NOMO-1 treated with DMSO at 0.1 percent for 48 hours (cell line): ENCODE data around the gene BOD1L1.
A peak's percentile ranks its signal among the peaks of the same experiment; 100 is the strongest.

Experiments
- DNase-seq: peaks from one replicate; lab custom pipeline; 2025; ENCODE audit not compliant: unreplicated experiment; lab: John Stamatoyannopoulos, UW

The BOD1L1 gene

DNA sequence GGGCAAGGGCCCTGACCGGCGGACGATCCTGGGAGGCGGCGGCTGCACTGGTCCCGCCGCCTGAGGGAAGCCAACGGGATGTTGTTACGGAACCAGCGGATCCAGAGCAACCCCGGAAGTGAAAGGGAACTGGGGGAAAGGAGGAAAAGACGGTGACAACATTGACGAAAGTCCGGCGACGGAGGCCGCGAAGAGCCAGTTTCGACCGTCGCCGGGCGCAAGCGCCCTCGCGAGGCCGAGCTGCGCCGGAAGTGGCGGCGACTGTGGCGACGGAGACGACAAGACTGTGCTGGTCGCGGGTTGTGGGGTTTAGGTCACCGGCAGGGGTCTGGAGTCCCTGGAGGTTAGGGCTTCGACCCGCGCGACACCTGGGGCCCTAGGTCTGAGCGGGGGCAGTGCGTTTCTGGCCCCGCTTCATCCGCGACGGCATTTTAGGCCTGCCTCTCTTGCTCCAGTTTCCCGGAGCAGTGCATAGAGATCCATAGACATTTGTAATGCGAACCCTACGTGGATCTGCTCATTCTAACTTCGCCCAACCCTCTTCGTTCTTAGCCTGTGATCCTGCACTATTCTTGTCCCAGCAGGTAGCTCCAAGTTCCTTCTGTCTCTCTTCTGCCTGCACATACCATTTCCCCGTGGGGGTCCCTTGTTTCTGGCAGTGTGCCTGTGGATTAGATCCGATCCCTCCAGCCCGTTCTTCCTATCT is at the start of gene BOD1L1:
TSS of gene BOD1L1 (minus strand) at position 120 of the 706 bp plus-strand sequence. CDS start 138 bp downstream, outside the sequence.
- DNase-seq: peak; percentile 89

DNA sequence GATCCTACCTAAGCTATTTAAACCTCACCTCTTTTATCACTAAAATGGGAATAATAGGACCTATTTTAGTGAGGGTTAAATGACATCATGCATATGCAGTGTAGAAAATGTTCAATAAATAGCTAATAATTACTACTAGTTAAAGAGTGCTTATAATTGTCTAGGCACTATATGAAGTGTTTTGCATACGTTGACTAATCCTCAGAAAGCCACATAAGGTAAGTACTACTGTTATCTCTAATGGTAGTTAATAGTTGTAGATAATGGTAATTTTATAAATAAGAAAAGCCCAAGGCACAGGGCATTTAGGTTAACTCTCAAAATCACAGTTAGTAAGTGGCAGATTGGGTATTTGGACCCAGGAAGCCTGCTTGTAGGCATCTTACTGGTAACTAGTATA is 47.4 kb upstream of the BOD1L1 start:
- DNase-seq: no peak

DNA sequence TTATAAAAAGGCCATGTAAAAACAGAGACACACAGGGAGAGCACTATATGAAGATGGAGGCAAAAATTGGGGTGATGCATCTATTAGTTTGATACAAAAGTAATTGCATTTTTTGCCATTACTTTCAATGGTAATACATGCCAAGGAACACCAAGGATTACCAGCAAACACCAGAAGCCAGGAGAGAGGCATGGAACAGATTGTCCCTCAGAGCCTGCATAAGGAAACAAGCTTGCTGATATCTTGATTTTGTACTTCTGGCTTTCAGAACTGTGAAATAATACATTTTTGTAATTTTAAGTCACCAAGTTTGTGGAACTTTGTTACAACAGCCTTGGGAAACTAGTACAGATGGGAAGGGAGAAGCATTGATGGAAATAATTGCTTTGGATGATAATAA is 45.6 kb upstream of the BOD1L1 start:
- no peak for DNase-seq

DNA sequence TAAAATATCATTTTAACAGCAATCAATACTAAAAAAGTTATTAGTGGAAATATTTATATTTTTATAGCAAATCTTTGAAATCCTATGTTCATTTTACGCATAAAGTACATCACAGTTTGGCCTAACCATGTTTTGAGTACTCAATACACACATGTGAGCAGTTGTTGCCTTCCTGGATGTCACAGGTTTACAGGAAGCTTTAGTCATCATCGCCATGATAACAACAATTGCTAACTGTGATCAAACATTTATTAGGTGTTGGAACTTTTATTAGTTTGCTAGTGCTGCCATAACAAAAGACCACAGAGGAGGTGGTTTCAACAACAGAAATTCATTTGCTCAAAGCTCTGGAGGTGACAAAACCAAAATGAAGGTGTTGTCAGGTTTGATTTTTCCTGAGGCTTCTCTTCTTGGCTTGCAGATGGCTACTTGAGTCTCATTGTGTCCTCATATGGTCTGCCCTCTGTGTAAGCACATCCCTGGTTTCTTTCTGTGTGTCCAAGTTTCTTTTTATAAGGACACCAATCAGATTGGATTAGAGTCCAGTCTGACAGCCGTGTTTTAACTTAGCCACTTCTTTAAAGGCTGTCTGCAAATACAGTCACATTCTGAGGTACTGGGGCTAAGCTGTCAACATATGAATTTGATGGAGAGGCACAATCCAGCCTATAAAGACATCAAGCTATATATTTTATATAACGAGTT is 43.1 kb upstream of the BOD1L1 start:
- DNase-seq: no peak

DNA sequence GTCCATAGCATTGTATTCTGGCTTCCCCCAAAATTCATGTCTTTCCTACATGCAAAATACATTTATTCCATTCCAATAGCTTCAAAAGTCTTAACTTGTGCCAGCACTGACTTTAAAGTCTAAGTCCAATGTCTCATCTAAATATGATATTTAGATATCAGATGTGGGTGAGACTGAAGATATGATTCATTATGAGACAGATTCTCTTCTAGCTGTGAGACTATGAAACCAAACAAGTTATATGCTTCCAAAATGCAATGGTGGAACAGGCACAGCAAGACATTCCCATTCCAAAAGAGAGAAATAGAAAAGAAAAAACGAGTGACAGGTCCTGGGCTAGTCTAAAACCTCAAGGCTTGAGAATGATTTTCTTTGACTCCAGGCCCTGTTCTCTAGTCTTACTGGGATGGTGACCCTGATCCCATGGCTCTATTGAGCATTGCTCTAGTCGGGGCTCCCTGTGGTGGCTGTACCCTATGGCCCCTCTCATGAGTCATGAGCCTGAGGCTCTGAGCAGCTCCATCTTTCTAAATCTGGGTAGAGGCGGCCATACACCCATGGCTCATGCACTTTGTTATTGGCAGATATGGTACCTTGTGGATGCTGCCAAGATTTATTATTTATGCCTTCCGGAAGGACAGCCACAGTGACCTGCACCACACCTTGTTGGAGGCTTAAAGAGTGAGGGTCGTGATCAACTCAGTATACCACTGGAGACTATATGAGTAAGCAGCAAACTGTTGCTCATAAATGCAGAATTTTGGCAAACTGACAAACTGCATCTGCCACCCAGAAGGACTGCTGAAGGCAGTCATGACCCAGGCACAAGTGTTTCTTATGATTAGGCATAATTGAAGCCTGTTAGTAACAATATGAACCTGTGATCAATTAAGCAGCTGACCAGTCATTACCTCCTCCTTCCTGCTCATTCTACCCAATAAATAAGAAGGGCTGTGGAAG is 38.5 kb upstream of the BOD1L1 start:
- DNase-seq: no peak

DNA sequence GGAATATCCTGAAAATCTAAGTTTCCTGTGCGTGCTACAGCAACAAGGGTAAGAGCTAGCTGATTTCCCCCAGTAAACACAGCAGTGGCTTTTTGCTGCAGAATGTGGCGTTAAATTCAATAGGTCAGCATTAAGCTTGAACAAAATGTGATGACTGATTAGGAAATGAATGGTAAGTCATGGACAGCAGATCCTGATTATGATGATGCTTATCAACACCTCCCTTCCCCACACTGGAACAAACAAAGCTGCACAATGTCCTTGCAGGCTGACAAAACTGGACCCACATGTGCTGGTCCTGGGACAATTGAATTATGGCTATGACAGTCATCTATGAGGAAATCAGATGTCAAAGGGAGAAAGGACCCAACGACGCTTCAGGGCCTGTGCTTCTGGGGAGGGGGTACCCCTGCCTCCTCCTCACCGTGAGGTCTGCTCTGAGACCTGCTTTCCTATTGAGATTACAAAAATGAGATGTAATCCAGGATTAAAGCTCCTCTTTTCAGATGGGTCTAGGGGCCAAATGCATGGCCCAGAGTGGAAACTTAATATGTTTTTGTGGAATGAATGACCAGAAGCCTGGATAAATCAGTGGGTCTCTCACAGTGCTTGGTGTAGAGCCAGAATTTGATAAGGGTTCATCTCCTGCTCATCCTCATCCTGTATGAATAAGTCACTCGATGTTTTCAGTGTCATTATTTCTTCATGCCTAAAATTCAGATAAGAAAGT is 32.0 kb upstream of the BOD1L1 start:
- DNase-seq: no peak

DNA sequence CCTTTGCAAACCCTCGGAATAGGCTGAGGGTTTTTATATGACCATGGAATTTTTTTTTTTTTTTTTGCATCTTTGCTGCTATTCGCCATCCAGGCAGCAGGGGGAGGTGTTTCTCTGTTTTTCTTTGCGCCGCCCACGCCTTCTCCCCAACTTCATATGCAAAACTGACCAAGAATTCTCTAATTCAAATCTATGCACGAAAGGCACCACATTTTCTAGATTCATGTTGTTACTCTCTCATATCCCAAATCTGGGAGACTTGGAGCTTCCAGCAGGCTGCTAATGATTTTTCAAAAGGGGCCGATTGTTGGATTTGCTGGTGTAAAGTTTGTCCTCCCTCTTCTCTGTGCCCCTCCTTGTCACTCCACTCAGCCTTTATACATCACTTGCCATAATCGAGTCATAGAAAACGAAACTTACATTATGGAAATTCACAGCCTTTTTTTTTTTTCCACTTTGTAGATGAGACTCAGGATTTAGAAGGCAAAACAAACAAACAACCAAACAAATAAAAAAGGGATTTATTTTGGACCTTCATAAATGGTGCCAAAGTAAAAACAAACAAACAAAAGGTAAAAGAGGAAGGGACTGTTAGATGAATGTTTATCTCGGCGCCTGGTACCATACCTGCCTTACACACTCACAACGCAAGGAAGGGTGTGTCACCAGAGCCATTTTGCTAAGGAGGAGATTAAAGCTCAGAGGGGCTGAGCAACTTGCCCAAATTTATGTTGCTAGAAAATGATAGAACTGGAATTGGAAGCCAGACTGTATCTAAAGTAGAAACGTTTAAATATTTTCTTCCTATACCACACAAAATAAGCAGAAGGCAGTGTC is 29.3 kb upstream of the BOD1L1 start:
- peak; percentile 70 for DNase-seq

DNA sequence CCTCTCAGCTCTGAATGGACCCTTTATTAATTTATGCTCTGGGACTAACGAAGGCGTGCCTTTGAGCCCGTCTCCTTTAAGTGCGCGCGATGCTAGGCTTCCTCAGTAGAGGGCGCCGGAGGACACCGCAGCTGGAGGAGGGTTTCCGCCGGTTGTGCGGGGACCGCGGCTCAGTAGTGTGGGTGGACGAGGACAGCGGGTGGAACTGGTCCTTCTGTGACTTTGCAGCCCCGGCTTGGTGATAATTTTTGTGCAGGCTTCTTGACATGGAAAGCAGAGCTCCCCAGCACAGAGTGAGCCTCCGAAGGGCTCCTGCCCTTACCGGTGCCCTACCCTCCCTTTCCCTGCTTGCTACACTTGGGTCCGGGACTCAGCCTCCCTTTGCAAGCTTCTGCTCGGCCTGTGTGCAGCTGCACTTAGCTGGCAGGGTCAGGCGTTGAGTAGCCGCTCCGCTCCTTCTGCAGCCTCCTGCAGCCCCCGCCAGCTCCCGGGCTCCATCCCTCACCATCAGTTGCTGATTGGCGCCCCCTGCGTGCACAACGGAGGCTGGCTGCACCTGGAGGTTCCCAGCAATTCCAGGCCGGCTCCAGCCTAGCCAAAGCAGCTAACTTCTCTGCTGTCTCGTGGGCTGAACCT is 26.8 kb upstream of the BOD1L1 start:
- peak; percentile 60 for DNase-seq

DNA sequence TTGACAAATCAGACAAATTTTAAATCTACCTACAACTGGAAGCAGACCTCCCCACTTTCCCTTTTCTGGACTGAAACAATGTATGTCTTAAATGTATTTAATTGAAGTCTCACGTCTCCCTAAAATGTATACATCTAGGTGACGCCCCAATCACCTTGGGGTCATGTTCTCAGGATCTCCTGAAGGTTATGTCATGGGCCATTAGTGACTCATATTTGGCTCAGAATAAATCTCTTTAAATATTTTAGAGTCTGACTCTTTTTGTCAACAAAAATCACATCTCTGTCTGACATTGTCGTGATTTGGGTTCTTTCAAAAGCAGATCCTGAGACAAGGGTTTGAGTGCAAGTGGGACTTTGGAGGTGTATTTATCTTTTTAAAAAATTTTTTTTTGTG is 26.2 kb upstream of the BOD1L1 start:
- no peak for DNase-seq

DNA sequence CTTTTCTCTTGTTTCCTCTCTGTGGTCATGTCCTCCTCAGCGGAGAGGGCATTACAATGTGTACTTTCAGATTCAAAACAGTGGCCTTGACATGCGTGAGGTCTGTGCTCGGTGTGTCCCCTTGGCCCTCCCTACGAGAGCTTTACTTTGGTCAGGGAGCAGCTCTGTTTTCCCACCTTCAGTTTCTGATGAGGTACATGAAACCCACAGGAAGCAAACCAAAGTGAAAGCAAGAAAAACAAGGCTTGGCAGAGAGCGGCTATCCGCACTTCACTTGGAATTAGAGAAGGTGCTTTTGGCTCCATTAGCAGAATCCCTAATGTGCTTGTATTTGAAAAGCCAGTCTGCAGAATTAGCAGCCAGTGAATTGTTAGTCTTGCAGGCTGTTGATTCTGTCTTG is 19.5 kb upstream of the BOD1L1 start:
- DNase-seq: no peak

DNA sequence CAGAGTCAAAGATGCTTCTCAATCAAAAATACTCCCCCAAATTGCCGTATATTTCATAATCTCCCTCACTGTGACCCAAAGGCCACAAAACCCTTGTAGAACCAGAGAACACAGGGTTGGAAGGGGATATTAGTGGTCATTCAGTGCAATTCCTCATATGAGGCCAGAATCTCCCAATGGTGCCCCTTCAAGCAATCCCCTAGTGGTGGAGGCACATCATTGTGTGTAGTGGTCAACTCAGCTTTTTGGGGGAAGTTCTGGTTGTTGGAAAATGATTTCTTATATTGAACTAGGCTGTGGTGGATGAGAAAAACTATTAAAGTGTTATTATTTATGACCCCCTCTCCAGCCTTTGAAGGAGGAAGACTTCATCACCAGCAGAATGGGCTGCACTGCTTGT is 17.6 kb upstream of the BOD1L1 start:
- DNase-seq: no peak

DNA sequence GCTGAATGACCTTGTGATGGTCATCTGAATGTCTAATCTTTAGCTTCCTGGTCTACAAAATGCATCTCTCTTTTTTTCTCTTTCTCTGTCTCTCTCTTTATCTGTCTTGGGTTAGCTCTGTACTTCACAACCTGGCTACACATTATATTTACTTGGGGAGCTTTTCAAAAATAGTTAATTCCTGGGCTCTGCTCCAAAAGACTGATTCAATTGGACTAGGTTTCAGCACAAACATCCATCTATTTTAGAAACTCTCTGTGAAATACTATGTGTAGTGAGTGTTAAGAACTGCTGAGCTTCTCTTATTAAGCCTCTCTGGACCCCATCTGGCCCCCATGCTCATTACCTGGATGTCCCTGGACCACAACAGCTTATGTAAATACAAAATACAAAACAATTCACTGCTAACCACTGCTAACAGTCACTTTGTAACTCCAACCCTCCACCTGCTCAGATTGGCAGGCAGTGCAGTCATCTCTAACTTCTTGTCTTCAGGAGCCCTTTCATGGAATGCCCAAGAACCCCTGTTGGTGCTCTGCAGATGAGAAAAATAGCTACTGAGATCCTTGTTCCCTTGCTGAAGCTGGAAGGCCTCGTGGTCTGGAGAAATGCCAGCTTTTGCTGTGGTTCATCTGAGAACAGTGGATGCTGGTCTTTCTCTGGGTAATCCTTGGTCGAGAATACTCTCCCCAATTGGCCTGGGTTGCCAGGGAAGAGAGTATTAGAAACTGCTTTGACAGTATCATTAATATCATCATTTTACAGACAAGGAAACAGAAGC is 14.8 kb upstream of the BOD1L1 start:
- no peak for DNase-seq

DNA sequence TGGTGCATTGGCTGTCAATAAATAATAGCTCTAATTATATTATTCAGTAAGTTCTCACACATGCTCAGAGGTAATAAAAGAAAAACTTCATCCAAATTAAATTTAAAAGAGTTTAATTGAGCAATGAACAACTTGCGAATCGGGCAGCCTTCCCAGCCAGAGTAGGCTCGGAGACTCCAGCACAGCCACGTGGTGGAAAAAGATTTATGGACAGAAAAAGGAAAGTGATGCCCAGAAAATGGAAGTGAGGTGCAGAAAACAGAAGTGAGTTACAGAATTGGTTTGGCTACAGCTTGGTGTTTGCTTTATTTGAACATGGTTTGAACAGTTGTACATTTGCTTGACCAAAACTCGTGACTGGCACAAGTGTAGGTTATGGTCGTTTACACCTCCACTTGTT is 13.6 kb upstream of the BOD1L1 start:
- peak; percentile 34 for DNase-seq

DNA sequence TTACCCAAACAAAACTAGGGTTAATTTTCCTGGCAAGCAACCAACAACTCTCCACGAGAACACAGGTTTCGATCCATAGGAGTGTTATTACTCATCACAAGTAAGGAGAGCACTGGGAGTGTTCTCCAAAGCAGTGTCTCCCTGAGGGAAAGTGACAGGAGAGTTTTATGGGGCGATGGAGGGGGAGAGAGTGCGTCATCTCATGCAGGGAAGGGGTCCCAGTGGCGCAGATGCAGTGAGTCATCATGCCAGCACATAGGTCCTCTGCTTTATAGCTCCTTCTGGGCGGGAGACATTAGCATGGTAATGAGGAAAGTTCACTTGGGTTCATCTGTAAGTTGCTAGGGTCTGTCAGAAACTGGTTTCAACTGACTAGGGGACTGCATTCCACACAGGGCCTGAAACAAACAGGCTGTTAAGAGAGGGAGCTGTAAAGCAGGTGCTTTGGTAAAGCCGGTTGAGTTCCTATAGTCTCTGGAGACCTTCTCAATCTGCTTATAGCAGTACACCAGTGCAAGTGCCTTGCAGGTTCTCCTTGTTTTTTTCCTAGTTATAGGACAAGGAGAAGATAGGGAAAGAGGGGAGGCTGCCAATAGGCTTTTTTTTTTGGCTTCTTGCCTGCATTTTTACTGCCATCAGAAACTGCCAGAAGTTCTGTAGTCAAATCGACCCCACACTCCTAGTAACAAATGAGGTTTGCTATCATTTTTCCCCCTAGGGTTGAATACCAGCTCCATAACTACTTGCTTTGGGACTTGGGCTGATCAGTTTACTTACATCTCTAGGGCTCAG is 12.8 kb upstream of the BOD1L1 start:
- DNase-seq: no peak

DNA sequence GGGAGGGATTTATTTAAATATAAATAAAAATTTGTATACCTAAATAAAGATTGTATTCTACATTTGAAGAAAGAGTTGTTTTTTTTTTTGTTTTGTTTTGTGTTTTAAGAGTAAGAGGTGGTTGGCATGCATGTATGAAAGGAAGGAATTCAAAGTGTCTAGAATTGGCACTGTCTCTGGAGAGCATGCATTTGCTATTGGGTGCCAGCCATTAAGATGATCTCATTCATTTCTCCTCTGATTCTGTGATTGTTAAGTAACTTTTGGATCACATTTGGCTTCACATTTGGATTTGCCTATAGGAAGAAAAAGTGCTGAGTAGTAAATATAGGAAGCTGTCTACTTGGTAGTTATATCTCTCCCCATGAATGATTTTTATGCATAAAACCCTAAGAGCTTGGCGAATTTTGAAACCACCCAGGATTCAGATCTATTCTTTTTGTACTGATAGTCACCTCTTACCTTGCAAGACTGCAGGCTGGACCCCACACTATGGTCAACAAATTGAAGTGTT is 7.8 kb upstream of the BOD1L1 start:
- no peak for DNase-seq

DNA sequence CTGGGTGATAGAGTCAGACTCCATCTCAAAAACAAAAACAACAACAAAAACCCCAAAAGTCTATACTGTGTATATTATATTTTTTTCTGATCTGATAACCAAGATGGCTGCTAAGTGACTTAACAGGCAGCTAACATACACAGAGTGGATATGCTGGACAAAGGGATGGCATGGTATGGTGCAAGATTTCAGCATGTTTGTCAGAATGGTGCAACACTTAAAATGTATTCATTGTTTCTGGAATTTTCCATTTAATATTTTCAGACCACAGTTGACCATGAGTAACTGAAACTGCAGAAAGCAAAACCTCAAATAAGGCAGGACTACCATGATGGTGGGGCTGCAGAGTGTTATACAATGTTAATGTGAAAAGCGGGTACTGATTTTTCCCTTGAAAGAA is 6.1 kb upstream of the BOD1L1 start:
- peak; percentile 2 for DNase-seq

DNA sequence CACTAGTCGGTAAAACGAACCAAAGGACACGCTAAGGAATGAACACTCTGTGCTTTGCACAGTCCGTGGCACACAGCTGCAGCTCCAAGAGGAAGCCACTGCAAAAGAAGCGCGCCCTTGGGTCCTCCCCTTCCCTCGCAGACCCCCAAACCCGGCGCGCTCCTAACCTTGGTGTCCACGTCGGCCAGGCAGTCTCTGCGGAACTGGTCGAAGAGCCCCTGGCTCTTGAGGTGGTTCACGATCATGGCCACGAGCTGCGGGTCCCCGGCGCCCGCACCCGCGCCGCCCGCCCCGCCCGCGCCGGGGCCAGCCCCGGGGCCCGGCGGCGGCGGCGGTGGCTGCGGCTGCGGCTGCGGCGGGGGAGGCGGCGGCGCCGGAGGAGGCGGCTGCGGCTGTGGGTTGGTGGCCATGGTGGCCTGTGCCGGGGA is 333 bp downstream of the BOD1L1 start:
- DNase-seq: peak; percentile 44
